ENCODE measurements around the gene SMARCB1. TPM values are rescaled to one million over a fixed set of nuclear protein-coding genes. Genes with fewer than 3 reads are reported as not detected.
A peak's percentile ranks its signal among the peaks of the same experiment; 100 is the strongest.

Gene SMARCB1
- total RNA-seq = 52.5 TPM
- long read RNA-seq, full-length matches to known transcripts = 78 of 86 reads
- long read RNA-seq, partial matches to known transcripts = 2 of 86 reads
- long read RNA-seq, other reads (novel, unspliced or antisense) = 6 of 86 reads

DNA sequence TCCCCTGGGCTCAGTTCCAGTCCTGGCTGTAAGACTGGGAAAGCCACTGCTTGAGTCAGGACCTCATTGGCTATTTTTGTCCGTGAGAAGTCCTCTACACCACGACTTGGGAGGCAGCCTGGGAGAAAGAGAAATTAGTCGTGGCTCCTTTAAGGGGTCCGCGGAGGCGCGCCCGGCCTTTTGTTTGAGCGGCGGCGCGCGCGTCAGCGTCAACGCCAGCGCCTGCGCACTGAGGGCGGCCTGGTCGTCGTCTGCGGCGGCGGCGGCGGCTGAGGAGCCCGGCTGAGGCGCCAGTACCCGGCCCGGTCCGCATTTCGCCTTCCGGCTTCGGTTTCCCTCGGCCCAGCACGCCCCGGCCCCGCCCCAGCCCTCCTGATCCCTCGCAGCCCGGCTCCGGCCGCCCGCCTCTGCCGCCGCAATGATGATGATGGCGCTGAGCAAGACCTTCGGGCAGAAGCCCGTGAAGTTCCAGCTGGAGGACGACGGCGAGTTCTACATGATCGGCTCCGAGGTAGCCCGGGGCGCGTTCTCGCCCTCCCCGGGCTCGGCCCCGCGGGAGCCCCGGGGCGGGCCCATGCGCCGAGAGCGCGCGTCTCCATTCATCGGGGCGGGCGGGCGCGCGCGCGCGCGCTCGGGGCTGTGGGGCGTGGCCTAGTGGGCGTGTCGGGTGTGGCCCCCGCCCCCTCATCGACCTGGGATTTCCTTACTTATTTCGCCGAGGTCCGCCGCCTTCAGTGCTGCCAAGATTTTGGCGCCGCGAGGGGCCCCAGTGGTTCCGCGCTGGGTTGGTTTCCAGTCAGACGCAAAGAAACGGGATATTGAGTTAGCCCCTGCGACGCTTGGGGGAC lies at the start of gene SMARCB1:
Gene SMARCB1 (plus strand): TSS at position 215 of the 848 bp plus-strand sequence. CDS start 204 bp downstream, at position 419.
- intact Hi-C loops (cut with DNase I) = loop anchor here (2.0 to 5.0 kb wide), 3 partner anchors 18 to 60 kb away; no protein-coding TSS in a partner anchor
- ATAC-seq (peak; percentile 93), DNase-seq (ENCODE audit: missing footprints) (peak; percentile 98)

GRCh38 chr22:23737696-23738095 lies 49.1 kb upstream of the SMARCB1 start:
- intact Hi-C loops (cut with DNase I) = no loop called here
- ATAC-seq (no peak), DNase-seq (ENCODE audit: missing footprints) (no peak)

- intact Hi-C loops (cut with DNase I) = no loop called here
- peak; percentile 73 for DNase-seq (ENCODE audit: missing footprints)
- peak; percentile 83 for ATAC-seq
These were observed 44.1 kb upstream of the SMARCB1 start for GRCh38 chr22:23742505-23743264.

GRCh38 chr22:23743303-23743705 lies 43.5 kb upstream of the SMARCB1 start:
- intact Hi-C loops (cut with DNase I) = no loop called here
- DNase-seq (ENCODE audit: missing footprints) (peak; percentile 71), ATAC-seq (peak; percentile 60)

DNA sequence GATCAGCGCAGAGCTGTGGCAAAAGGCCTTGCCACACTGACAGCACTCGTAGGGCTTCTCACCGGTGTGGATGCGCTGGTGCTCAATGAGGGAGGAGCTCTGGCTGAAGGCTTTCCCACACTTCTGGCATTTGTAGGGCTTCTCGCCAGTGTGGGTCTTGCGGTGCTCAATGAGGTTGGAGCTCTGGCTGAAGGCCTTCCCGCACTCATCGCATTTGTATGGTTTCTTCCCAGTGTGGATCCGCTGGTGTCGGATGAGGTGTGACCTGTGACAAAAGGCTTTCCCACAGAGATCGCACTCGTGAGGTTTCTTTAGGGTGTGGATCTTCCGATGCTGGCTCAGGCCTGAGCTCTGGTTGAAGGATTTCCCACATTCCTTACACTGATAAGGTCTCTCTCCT lies 42.8 kb upstream of the SMARCB1 start:
- ATAC-seq (no peak), DNase-seq (ENCODE audit: missing footprints) (no peak)
- intact Hi-C loops (cut with DNase I) = no loop called here

GRCh38 chr22:23744485-23744884 lies 42.3 kb upstream of the SMARCB1 start:
- DNase-seq (ENCODE audit: missing footprints) (no peak), ATAC-seq (no peak)
- intact Hi-C loops (cut with DNase I) = no loop called here

- intact Hi-C loops (cut with DNase I) = no loop called here
- DNase-seq (ENCODE audit: missing footprints) = no peak
These were observed 41.0 kb upstream of the SMARCB1 start for GRCh38 chr22:23745791-23746190.

DNA sequence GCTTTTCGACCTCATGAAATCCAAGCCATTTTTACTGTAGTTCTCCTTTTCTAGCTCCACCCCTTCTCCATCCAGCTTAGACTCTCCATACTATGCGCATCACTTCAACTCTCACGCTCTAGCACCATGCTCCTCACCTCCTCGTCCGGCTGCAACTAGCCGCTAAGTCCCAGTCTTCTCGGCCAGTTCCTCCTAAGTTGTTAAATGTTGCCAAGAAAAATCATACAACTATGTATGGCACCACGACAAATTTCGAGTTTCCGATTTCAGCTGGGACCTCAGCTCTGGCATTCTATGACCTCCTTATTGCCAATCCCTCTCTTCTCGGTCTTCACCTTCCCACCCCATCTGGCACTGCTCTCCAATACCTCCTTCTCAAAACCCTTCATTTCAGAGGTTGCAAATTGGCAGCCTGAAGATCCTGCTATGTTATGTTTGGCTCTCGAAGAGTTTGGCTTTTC lies 36.9 kb upstream of the SMARCB1 start:
- intact Hi-C loops (cut with DNase I) = no loop called here
- DNase-seq (ENCODE audit: missing footprints) (no peak), ATAC-seq (peak; percentile 16)

More at GRCh38 chr22:23745791-23746190, 41.0 kb upstream of the SMARCB1 start:
- no peak for ATAC-seq

- ATAC-seq = no peak
- intact Hi-C loops (cut with DNase I) = no loop called here
- DNase-seq (ENCODE audit: missing footprints) = no peak
These were observed 36.4 kb upstream of the SMARCB1 start for GRCh38 chr22:23750367-23750713.

DNA sequence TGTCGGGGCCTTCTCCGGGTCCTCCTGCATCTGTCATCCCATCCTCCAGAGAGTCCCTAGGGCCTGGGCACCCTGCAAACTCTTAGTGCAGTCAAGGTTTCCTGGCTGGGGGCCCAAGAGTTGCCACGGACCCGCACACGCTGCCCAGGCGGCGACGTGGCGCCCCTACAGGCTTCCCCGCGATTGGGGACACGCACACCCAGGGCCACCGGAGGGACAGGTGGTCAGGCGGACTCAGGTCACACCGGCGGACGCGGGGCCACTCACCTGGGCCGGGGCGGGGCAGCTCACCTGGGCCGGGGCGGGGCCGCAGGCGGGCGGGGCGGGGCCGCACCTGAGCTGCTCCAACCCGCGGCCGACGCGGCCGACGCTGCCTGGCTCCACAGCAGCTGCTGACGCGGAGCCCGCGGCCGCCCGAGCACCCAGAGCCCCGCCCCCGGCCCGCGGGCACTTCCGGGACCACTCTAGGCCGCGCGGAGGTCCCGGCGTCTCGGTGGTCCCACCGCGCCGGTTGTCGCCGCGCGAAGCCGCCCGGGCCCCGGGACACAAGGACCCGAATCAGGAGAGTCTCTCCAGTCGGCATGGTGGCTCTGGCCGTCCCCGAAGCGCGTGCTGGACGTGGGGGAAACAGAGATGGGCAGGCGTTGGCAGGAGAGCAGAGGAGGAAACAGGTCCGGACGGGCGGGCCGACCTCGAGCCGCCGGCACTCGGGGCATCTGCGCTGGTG lies 35.9 kb upstream of the SMARCB1 start, which contains the start of gene ZNF70:
Gene ZNF70 (minus strand): TSS at position 399 of the 727 bp plus-strand sequence. CDS start 5,972 bp downstream, outside the sequence.
- ATAC-seq (peak; percentile 97), DNase-seq (ENCODE audit: missing footprints) (peak; percentile 96)
- intact Hi-C loops (cut with DNase I) = no loop called here

DNA sequence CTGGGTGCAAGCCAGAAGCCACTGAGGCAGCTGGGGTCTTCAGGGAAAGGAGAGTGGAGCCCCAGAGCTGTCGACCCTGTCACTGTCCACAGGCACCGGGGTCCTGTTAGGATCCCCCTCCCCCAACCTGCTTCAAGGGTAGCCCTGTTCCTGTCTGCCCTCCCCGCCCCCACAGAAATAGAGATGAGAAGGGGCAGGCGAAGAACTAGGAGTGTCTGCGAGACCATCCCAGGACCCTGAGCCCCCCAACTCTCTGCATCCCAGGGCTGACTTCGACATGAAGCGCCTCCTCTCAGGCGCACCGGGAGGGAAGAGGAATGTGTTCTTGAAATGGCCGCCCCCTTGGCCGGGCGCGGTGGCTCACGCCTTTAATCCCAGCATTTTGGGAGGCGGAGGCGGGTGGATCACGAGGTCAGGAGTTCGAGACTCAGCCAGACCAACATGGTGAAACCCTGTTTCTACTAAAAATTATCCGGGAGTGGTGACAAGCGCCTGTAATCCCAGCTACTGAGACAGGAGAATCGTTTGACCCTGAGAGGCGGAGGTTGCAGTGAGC lies 35.2 kb upstream of the SMARCB1 start:
- intact Hi-C loops (cut with DNase I) = no loop called here
- peak; percentile 65 for DNase-seq (ENCODE audit: missing footprints)
- ATAC-seq = peak; percentile 42

- no peak for DNase-seq (ENCODE audit: missing footprints)
- intact Hi-C loops (cut with DNase I) = no loop called here
- no peak for ATAC-seq
These were observed 34.6 kb upstream of the SMARCB1 start for GRCh38 chr22:23752090-23752691.

- intact Hi-C loops (cut with DNase I) = no loop called here
- no peak for DNase-seq (ENCODE audit: missing footprints)
These were observed 34.0 kb upstream of the SMARCB1 start for GRCh38 chr22:23752750-23753149.

GRCh38 chr22:23753385-23753784 lies 33.4 kb upstream of the SMARCB1 start:
- DNase-seq (ENCODE audit: missing footprints) = no peak
- intact Hi-C loops (cut with DNase I) = no loop called here
- ATAC-seq = no peak

More at GRCh38 chr22:23752750-23753149, 34.0 kb upstream of the SMARCB1 start:
- no peak for ATAC-seq

- ATAC-seq (no peak), DNase-seq (ENCODE audit: missing footprints) (no peak)
- intact Hi-C loops (cut with DNase I) = no loop called here
These were observed 32.4 kb upstream of the SMARCB1 start, which contains the start of gene VPREB3 for GRCh38 chr22:23754220-23754919. Gene VPREB3 (minus strand): TSS chr22:23754425. CDS start chr22:23754363, 62 bp downstream.

GRCh38 chr22:23754980-23755636 lies 31.7 kb upstream of the SMARCB1 start:
- intact Hi-C loops (cut with DNase I) = no loop called here

DNA sequence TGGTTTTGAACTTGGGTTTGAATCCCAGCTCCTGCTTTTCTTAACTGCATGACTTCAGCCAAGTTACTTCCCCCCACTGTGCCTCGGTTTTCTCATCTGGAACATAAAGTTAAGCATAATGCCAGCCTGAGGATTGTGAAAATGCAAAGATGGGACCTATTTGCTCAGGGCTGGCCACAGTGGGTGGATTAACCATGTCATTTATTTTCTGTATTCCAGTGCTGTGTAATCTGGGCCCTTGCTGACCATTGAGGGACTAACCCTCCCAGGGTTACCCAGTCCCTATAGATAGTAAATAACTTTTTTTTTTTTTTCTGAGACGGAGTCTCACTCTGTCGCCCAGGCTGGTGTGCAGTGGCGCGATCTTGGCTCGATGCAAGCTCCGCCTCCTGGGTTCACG lies 31.1 kb upstream of the SMARCB1 start:
- no peak for ATAC-seq
- no peak for DNase-seq (ENCODE audit: missing footprints)
- intact Hi-C loops (cut with DNase I) = no loop called here

More at GRCh38 chr22:23754980-23755636, 31.7 kb upstream of the SMARCB1 start:
- ATAC-seq (no peak), DNase-seq (ENCODE audit: missing footprints) (no peak)
